ENCODE results near the gene MINDY4.

The MINDY4 gene

DNA sequence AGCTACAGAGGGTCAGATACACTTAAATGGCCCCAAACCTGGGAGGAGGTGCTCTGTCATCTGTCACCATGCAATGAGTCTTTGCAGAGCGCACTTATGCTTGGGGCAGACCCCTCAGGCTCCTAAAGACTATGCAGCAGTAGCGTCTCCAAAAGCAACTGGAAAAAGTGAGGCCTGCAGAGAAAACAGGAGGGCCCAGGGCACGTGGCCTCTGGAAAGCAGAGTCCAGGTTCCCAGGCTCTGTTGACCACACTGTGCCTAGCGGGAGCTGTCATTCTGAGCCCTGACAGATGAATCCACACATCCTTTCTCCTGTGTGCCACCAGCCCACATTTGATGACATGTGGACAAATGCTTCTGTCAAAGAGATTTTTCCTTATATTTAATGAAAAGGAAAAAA lies 66.4 kb downstream of the MINDY4 start:
- DNase-seq: no peak

DNA sequence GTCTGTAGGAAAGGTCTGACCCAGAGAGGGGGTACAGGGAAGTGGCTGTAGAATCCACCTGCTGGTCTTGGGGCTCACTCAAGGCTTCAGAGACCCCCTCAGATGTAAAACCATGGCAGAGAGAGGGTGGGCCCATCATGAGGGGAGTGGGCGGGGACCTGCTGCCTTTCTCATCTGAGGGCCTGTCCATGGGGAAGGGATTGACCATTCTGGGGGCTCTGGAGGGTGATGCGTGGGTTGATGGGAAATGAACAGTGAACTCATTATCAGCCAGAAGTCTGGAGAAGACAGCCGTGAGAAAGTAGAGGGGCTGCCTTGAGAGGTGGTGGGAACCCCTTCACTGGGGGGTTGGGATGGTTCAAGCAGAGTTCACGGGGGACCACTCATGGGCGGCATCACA lies 66.8 kb downstream of the MINDY4 start:
- DNase-seq: no peak

DNA sequence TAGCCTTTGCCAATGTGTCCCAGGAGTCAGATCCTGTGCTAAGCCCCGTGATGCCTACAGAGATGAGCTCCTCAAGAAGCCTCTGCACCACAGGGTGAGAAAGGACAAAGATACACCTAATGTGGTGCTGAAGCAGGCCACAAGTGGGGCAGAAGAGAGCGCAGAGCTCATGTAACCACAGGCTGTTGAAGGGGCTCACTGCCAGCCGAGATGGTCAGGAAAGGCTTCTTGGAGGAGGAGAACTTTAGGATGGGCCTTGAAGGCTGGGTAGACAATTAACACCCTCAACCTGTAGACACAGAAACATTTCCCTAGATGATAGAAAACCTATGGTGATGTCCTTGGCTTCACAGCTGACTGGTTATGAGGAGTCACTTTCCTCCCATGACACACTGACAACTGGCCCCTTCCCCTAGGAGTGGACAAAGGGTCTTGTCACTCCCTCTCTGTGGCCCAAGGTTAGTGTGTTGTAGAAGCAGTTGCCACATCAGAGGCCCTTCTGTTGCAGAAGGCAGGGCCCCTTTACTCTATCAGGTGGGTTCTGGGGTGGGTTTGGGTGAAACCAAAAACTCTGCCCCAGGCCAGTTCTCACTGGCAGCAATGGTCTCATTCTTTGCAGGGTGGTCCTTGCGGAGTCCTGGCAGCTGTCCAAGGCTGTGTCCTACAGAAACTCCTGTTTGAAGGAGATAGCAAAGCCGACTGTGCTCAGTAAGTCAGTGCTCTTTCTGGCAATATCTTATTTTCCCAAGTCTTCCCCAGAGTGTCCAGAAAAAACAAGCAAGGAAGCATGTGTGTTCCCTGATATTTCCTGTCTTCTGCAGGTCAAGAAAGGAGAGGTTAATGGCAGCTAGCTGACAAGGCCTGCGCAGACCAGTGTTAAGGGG lies 69.2 kb downstream of the MINDY4 start:
- DNase-seq: no peak

DNA sequence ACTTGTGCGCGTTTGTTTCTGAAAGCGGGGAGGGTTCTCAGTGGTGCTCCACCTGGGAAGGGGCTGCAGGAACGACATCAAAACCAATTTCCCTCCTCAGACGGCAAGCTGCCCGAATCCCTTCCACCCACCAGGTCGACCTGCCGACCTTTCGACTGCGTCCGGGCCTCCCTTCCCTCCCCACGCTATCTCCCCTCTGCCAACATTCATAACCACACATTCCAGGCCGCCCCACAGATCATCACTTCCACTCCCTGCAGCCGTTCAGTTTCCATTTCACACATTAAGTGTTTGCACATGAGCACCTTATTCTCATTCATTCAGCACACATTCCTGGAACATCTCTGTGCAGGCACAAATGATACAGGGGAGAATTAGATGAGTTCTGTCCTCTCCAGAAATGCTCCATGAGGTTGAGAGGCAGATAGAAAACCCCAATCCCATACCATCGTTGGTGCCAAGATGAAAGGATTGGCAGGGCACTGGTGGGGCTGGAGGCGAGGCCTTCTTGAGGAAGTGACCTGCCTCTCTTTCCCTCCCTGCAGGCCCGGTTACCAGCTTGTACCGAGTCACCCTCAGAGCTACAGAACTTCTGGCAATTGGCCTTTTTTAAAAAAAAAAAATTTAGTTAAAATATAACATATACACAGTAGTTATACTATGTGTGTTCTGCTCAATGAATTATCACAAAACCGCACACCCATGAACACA lies 70.0 kb downstream of the MINDY4 start:
- no peak for DNase-seq

DNA sequence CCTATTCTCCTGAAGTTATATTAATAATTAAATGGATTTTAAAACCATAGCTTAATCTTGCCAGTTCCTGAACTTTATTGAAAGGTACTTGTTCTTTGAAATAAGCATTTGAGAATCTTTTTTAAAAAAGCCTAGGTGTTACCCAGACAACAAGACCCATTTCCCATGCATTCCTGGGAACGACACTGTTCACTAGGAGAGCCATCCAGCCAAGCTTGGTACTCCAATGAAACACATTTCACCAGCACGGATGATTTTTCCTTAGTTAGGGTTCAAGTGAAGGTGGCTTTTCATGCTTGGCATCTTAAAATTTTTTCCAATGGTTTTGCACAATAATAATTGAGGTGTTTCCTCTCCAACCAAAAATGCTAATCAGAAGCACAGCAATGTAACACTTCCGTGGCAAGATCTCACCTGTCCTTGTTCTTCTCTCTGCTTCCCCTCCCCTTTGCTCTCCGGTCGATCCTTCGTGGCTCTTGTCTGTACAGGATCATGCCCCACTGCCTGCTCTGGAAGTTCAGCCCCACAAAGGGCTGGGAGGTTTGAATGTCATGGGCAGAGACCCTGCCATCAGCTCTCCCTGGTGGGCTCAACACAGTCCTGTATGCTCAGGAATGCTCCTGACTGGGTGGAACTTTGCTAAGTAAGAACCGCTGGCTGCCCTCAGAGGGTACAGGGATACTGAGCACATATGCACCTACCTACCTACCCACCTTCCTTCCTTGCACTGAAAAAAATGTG lies 70.8 kb downstream of the MINDY4 start:
- DNase-seq: no peak

DNA sequence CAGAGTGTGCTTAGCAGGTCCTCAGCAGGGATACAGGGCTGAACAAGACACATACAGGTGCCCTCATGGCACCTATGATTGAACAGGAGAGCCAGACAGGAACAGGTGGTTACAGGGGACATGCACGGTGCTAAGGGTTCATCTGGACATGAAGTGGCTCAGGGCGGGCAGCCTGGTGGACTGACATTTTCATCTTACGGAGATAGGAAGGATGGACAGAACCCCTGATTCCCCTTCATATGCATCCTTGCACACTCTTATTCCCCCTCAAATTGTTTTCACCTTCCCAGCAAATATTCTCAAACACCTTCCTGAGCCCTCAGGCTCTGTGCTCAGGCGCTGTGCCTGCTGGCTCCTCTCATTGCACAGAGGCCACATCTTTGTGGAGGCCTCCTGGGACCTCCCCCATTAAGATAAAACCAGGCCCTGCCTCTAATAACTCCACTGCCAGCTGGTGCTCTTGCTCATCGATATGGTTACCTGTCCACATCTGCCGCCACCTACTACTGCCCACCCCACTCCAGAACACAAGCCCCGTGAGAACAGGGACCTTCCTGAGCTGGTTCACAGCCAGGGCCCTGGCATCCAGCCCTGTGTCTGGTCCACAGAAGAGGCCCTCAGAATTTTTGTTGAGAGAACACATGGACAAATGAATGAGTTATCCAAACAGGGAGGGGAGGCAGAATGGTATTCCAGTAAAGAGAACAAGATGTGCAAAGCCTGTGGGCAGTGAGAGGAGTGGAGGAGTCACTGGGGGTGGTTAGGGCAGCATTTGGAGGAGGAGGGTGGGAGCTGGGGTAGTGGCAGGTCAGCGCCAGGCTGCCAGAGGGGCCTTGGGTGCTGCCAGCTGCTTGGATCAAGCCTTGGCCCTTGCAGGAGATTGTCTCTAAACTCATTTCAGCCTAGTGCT lies 71.6 kb downstream of the MINDY4 start:
- DNase-seq: no peak

DNA sequence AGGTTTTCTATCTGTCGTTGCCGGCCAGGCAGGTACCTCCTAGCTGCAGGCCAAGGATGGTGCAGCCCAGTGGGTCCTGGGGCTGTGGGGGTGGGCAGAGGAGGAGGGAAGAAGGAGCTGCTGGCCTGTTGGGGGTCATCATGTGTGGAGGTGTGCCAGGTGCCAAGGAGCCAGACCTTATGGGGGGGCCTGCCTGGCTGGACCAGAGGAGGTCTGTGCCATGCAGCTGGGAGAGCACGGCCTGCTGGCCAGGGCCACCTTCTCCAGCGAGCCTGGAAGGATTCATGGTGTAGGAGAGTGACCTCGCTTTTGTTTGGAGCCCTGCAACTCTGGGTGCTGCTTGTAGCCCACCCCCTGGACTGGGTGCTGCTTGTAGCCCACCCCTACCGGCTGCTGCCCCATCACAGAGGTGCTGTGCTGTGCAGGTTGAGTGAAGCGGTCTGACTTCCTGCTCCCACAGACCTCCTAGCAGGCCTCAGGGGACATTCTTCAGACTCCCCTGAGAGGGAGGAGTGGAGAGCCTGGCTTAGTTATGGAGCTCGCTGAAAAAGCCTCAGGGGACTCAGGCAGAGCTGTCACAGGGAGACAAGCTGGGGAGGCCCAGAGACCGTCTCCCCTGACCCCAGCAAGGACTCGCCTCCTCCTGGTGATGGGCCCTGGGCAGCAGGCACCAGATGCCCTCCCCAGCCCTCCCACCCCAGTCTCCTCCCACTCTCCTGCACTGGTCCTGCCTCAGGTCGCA lies 72.7 kb downstream of the MINDY4 start:
- DNase-seq: no peak

DNA sequence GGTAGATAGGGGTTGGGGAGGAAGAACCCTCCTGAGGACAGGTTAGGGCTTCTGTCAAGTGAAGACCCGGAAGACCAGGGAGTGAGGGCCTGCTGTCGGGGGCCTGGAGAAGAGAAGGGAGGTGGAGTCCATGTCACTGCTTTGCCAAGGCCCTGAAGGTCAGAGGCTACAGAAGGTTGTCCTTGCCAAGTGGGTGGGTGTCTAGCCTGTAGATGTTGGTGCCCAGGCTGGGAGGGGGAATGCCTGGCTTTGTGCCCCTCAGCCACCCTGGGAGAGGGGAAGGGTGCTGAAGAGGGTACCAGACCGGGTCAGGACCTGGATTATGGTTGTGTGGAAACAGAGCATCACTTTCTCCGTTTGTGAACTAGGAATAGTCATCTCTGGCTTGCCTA lies 73.3 kb downstream of the MINDY4 start:
- no peak for DNase-seq

DNA sequence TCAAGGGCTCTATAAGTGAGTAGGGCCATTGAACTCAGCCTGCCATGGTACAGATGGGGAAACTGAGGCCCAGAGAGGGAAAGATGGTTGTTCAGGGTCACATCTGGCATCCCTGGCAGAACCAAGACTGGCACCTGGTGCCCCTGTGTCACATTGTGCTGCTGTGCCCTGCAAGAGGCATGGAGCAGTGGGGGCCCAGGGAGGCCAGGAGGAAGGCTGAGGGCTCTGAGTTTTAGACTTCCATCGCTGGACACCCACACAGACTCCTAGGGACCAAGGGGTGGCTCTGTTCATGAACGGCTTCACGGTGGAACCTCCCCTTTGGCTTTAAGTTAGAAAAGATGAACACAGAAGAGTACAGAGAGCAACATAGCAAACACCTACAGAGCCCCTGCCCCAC lies 73.7 kb downstream of the MINDY4 start:
- no peak for DNase-seq

DNA sequence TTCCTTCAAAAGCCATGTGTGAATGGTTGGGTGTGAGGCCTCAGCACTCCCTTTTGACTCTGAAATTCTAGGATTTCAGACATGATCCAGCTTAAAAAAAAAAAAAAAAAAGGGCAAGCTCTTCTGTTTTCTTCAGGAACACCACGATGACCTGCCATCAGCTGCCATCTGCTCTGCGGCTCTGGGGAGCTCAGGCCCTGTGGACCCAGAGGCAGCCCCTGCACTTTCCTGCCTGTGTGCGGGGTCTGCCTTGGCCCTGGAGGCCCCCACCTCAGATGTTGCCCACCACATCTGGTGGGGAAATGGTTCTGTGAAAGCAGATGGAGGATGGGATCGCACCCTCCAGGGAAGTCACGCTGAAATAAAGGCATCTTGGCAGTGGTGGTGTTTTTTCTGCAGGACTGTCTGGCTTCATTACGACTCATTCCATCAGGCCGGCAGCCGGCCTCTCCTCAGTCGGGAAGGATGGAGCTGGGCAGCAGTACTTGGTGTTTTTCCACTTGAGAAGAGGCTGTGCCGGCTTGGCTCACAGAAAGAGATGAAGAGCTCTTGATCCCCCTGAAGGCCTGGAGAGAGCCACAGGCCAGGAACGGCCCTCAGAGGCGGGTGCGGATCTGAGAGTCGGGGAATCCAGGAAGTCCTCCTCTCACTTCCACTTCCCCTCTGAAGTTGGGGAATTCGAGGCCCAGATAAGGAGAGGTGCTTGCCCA lies 74.4 kb downstream of the MINDY4 start:
- no peak for DNase-seq

DNA sequence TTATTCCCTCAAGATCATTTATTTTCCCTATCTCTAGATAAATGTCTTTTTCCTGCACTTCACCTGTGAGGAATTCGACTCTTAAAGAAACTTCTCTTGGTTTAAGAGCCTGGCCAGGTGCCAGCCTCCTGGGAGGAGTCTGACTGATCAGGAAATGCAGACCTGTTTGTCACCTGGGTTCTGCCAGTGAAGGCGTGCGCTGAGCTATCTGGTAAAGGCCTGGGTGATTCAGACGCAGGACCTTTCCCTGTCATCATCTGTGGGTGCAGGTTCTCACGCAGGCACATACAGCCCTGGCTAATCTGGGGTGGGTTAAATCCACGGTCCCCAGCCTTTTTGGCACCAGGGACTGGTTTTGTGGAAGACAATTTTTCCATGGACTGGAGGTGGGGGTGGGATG lies 75.2 kb downstream of the MINDY4 start:
- no peak for DNase-seq

DNA sequence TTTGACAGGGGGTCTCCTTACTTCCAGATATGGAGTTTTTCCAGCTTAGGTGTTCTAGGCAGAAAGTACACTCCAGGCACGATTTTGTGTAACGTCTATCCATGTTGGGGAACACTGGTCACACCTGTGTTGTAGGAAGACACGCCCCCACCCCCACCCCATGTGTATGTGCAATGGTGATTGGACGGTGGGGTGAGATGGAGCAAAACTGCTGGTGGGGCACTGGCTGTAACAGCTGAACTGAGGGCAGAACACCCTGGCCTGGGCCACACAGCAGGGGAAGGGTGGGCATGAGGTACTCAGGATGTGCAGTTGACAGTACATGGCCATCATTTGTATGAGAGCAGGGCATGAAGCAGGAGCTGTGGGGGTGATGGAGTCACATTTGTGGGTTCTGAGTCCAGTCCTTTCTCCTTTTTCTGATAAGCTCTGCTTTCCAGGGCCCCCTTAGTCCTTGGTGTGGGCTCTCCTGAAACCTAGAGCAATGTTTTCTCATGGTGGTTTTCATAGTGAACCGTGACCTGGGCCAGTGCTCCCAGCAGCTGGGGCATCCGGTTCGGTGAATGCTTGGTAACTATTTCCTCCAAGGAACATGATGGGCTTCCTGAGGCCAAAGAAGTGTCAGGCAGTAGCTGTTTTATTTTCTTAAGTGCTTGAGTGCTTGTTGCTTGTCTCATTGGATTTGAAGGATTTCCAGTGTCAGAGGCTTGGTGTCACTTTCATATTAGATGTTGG lies 77.1 kb downstream of the MINDY4 start:
- no peak for DNase-seq

DNA sequence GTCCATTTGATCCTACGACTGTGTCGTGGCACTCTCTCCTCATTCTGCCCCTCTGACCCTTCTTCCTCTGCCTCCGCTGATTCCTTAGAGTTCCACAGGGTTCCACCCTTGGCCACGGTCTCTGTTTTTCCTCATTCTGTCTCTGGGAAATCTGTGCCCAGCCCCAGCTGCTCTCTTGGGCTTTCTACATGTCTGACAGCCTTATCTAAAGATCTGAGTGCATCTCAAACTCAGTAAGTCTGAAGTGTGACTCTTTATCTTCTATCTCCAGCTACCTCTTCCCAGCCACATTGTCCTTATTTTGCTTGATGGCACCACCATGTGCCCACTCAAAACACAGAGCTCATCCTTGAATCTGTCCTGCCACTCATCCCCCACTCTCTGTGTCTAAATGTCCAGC lies 78.3 kb downstream of the MINDY4 start:
- no peak for DNase-seq

DNA sequence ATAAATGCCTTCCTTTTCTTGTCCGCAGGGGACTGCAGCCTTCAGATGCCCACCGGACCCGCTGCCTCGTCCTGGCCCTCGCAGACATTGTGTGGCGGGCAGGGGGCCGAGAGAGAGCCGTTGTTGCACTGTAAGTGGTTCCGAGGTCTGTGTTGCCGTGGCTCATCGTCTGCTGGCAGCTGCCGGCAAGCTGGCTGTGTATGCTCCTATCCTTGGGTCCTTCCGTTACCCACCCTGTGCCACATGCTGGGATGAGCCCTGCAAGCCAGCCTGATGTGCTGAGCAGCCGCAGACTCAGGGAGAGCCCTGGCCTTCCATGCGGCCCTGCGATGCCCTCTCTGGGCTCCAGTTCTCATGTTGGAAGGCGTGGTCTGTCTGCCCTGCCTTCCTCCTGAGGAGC lies 79.2 kb downstream of the MINDY4 start:
- no peak for DNase-seq

DNA sequence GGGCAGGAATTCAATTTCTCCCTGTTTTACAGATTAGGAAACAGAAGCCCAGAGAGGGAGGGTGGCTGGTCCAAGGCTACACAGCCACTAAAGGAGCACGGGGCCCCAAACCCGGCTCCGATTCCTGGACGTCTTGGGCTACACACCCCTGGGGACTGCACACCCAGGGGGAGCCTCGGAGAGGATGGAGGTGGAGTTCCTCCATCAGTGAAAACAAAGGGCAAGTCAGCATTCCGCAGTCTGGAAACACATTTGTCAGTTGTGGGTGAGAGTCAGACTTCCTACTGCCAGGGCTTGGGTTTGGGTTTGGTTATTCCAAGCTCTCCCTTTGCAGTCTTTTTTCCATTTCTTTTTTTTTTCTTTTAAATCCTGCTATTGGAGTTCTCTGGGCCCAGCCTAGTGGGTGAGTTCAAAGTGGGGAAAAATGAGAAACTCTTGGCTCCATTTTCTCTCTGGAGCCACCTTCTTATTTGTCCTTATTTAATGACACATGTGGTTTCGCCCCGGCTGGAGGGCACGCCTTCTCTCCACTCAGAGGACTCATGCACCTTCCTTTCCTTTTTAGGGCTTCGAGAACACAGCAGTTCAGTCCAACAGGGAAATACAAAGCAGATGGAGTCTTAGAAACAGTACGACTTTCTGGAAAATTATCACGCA lies 80.6 kb downstream of the MINDY4 start:
- no peak for DNase-seq

DNA sequence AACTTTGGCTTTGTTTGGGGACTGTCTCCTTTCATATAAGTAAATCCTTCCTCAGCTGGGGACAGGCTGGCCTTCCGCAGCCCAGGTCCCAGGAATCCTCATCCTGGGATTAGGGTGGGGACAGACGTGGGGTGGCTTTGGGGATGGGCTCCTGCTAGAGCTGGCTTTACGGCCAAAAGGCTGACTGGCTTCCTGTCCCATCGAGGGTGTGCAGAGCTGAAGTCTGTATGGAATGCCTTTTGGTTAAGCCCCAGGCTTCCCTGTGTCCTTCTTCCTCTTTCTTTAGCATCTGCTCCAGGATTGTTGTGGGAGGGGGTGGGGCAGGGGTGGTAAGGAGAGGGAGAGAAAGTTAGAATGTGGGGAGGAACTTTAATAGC lies 81.1 kb downstream of the MINDY4 start:
- no peak for DNase-seq

DNA sequence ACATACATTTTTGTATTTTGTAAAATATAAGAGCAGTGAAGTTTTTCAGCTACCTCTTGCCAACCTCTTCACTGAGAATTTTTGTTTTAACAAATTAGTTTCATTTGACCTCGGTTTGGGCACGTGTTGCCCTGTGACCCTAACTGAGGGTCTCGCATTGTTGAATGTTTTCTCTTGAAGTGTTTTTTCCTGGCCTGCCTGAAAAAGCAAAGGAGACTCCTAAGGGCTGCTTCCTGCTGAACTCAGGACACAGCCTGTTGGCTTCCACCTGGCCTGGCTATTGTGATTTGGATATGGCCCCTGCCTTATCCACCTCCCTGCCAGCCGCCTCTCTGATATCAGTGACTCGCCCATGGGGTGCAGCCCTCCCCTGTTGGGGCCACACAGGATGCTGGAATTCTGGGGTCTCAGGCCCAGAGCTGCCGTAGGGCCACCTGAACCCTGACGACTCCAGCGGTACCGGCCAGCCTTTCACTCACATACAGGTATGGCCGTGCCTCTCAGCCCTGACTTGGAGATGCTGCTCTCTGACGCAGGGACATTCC lies 81.6 kb downstream of the MINDY4 start:
- no peak for DNase-seq

DNA sequence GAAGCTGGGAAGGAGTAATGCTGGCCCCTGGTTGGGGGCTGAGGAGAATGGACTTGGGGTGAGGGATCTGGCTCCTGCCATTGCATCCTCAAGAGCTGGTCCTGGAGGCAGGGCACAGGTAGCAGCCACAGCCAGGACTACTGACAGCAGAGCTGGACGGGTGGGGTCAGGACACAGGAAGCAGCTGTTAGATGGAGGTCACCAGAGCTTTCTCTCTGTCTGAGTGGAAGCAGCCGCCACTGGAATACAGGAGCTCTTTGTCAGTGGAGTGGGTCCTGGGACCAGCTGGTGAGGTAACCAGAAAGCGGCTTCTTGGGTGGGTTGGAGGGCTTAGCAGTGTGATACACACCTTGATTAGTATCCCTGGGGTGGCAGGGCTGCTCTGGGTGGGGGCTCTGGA lies 82.4 kb downstream of the MINDY4 start:
- no peak for DNase-seq

DNA sequence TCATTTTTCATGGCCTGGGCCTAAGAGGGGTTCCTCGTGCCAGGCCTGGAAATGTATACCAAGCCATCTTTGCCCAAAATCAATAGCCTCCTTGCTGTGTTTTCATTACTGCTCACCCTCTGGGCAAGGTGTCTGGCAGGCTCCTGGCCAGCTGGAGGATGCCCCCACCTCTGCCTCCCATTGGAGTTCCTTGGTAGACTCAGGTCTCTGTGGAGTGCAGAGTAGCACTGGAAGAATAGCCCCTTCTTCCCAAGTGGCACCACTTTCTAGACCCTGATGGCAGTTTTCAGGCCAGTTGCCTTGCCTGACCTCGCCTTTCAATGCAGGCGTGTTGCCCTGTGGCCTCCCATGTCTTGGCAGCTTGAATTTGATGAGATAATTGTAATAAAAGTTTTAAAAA lies 84.7 kb downstream of the MINDY4 start:
- no peak for DNase-seq

DNA sequence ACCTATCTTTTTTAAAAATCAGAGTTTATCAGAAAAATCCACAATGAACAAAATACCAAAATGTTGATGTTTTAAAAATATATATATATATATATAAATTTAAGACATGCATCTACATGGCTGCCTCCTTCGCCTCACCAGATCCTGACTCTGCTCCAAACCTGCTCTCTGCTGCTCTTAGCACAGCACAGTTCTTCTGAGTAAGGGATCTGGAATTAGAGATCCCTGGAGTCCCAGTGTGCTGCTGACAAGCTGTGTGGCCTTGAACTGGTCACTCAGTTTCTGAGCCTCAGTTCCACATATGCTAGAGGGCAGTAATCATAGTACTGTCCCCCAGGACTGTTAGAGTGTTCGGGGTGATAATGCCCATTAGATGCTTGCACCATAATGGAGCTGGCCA lies 87.4 kb downstream of the MINDY4 start:
- no peak for DNase-seq

Measured in activated gamma-delta T cell treated with Interleukin-2 at 50 U/mL for 16 hours (primary cell).